ENCODE results near the gene CCDC30. TPM values are rescaled to one million over a fixed set of nuclear protein-coding genes. Genes with fewer than 3 reads are reported as not detected.
A peak's percentile ranks its signal among the peaks of the same experiment; 100 is the strongest.

CCDC30 gene
- total and polyA plus RNA-seq, 9 of the 15 experiments (the other 6 are each of a cell fraction or from before 2014, with no cell fraction given) = 0.05 to 0.91 (median 0.24) TPM

- TF ChIP-seq CHD7 (IDR thresholded peaks at IDR 0.05; ENCODE audit: low read depth, low read length) = no peak
- TF ChIP-seq RCOR1 (IDR thresholded peaks at IDR 0.05; ENCODE audit: borderline replicate concordance in 1 of 2, low read depth in 2 of 2, low read length in 2 of 2) = no peak
- TF ChIP-seq MAX (CRISPR knock-in tag; IDR thresholded peaks at IDR 0.05) = no peak
- TF ChIP-seq E4F1 (CRISPR knock-in tag; IDR thresholded peaks at IDR 0.05; ENCODE audit: borderline replicate concordance) = no peak
- no peak for TF ChIP-seq MCM2 (IDR thresholded peaks at IDR 0.05; ENCODE audit: low read depth)
- no peak for TF ChIP-seq KDM4B (IDR thresholded peaks at IDR 0.05; ENCODE audit: borderline replicate concordance in 2 of 2, low read depth in 1 of 2)
- no peak for TF ChIP-seq NFE2L1 (tag; IDR thresholded peaks at IDR 0.05; ENCODE audit: borderline replicate concordance, low read depth)
- TF ChIP-seq CHD4 (IDR thresholded peaks at IDR 0.05; ENCODE audit: insufficient read depth, insufficient replicate concordance, low read depth, low read length, poor library complexity, severe bottlenecking) = no peak
- TF ChIP-seq TRIM28 (IDR thresholded peaks at IDR 0.05) = no peak
- TF ChIP-seq KAT7 (CRISPR knock-in tag; IDR thresholded peaks at IDR 0.05; ENCODE audit: borderline replicate concordance) = peak; percentile 71; the same call in 1 of the 2 replicates
- no peak for TF ChIP-seq POLR2B (IDR thresholded peaks at IDR 0.05; ENCODE audit: low read depth, partially characterized antibody)
- TF ChIP-seq TCF7L2 (IDR thresholded peaks at IDR 0.05; ENCODE audit: low read depth, low read length) = no peak
- TF ChIP-seq ZKSCAN8 (CRISPR knock-in tag; IDR thresholded peaks at IDR 0.05) = no peak
- no peak for TF ChIP-seq IRF2 (CRISPR knock-in tag; IDR thresholded peaks at IDR 0.05)
- no peak for TF ChIP-seq FOXP1 (CRISPR knock-in tag; IDR thresholded peaks at IDR 0.05)
Observed at GRCh38 chr1:42684139-42684538, 221.1 kb downstream of the CCDC30 start (continued).
